MM.1S (cell line): Measurements from ENCODE around the gene ATXN1.

Source experiments
- DNase-seq: peaks from one replicate; pipeline ENCODE4 v3.0.0-alpha.2; 2015
- H2AFZ ChIP-seq: fragments of 300-600 bp; sonication (generic); 2 replicates; pipeline ENCODE4 v1.6.0; 2016; ENCODE audit warnings: antibody characterized with exemption, low read length
- H3F3A ChIP-seq: fragments of 300-600 bp; sonication (generic); 2 replicates; pipeline ENCODE4 v1.6.1; 2016; ENCODE audit warnings: mild to moderate bottlenecking, antibody characterized with exemption, low read length, moderate library complexity, mixed read lengths; ENCODE audit not compliant: insufficient read depth
- H3K27ac ChIP-seq: fragments of 300-600 bp; sonication (generic); 2 replicates; pipeline ENCODE4 v1.5.1; 2016; ENCODE audit warnings: mild to moderate bottlenecking, low read length
- H3K27me3 ChIP-seq: fragments of 300-600 bp; sonication (generic); replicated peaks from 2 replicates; pipeline ENCODE4 v1.6.0; 2016; ENCODE audit warnings: low read length; ENCODE audit not compliant: insufficient read depth
- H3K36me3 ChIP-seq: fragments of 300-600 bp; sonication (generic); replicated peaks from 2 replicates; pipeline ENCODE4 v1.6.1; 2016; ENCODE audit warnings: mild to moderate bottlenecking, low read length, mixed read lengths; ENCODE audit not compliant: insufficient read depth
- H3K4me1 ChIP-seq: fragments of 300-600 bp; sonication (generic); 2 replicates; pipeline ENCODE4 v1.6.1; 2016; ENCODE audit warnings: low read length, mixed read lengths
- H3K4me2 ChIP-seq: fragments of 300-600 bp; sonication (generic); 2 replicates; pipeline ENCODE4 v1.6.0; 2016; ENCODE audit warnings: low read depth, low read length
- H3K4me3 ChIP-seq: fragments of 300-600 bp; sonication (generic); 2 replicates; pipeline ENCODE4 v1.5.1; 2016; ENCODE audit warnings: low read length, mixed read lengths
- H3K79me2 ChIP-seq: fragments of 300-600 bp; sonication (generic); 2 replicates; pipeline ENCODE4 v1.6.1; 2016; ENCODE audit warnings: mixed run types, low read length, mixed read lengths
- H3K9ac ChIP-seq: fragments of 300-600 bp; sonication (generic); 2 replicates; pipeline ENCODE4 v1.6.1; 2016; ENCODE audit warnings: low read length, mixed read lengths
- H3K9me2 ChIP-seq: fragments of 300-600 bp; sonication (generic); replicated peaks from 2 replicates; pipeline ENCODE4 v1.6.1; 2016; ENCODE audit warnings: mild to moderate bottlenecking, low read length, mixed read lengths; ENCODE audit not compliant: insufficient read depth
- H3K9me3 ChIP-seq: fragments of 300-600 bp; sonication (generic); replicated peaks from 2 replicates; pipeline ENCODE4 v1.6.1; 2016; ENCODE audit warnings: mild to moderate bottlenecking, low read length, mixed read lengths; ENCODE audit not compliant: insufficient read depth
- H4K20me1 ChIP-seq: fragments of 300-600 bp; sonication (generic); 2 replicates; pipeline ENCODE4 v1.6.1; 2016; ENCODE audit warnings: mild to moderate bottlenecking, low read length, moderate library complexity, mixed read lengths; ENCODE audit not compliant: insufficient read depth
- EZH2 ChIP-seq: fragments of 300-600 bp; sonication (generic); optimal IDR thresholded peaks from 2 replicates; pipeline ENCODE3; 2017; ENCODE audit warnings: low read depth, mild to moderate bottlenecking, antibody characterized with exemption, low read length, mixed read lengths
- EZH2phosphoT487 ChIP-seq: fragments of 300-600 bp; sonication (generic); IDR thresholded peaks from 2 replicates; pipeline ENCODE4 v1.6.1; 2018; ENCODE audit warnings: antibody characterized with exemption, low read length
- TF ChIP-seq, protein P1 (sequence below): fragments of 300-600 bp; sonication (generic); IDR thresholded peaks from 2 replicates; pipeline ENCODE4 v1.5.1; 2016; ENCODE audit warnings: antibody characterized with exemption, low read length, mixed read lengths

ATXN1 gene

DNA sequence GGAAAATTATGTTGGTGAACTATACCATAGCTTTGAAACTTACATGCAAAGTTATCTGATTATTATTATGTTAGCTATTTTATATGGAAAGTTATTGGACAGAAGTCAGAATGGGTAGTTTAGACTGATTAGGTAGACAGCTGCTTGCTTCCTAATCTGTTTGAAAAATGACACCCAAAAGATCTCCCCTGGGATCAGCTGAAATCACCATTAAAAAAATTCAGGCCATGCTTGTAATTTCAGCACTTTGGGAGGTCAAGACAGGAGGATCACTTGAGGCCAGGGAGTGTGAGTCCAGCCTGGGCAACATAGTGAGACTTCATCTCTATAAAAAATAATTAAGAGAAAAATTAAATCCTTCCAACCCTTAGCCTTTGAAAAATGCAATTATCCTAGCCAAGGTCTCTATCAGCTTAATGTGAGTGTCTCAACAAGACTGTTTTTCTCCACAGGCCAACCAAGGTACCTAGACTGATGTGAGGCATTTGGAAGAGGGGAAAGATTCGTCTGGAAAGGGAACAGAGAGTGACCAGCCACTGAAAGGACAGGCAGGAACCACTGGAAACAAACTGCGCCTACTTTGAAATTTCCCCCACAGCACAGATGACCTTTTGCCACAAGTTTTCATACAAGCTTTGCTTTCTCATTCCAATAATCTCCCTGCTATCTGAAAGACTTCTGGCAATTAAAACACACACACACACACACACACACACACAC is 290.6 kb downstream of the ATXN1 start:
- H3K4me1 ChIP-seq = peaks cover 32% of the 10 kb centered on the region
- no peaks in the 10 kb centered on the region for H4K20me1 ChIP-seq
- TF ChIP-seq, protein P1, sequence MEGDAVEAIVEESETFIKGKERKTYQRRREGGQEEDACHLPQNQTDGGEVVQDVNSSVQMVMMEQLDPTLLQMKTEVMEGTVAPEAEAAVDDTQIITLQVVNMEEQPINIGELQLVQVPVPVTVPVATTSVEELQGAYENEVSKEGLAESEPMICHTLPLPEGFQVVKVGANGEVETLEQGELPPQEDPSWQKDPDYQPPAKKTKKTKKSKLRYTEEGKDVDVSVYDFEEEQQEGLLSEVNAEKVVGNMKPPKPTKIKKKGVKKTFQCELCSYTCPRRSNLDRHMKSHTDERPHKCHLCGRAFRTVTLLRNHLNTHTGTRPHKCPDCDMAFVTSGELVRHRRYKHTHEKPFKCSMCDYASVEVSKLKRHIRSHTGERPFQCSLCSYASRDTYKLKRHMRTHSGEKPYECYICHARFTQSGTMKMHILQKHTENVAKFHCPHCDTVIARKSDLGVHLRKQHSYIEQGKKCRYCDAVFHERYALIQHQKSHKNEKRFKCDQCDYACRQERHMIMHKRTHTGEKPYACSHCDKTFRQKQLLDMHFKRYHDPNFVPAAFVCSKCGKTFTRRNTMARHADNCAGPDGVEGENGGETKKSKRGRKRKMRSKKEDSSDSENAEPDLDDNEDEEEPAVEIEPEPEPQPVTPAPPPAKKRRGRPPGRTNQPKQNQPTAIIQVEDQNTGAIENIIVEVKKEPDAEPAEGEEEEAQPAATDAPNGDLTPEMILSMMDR = no peak
- TF ChIP-seq EZH2phosphoT487 = no peak
- no peak for TF ChIP-seq EZH2
- H3K4me3 ChIP-seq = no peak overlapping the region
- H3K9me3 ChIP-seq = no peaks in the 10 kb centered on the region
- H3K79me2 ChIP-seq = no peaks in the 10 kb centered on the region
- no peaks in the 10 kb centered on the region for H3K9me2 ChIP-seq
- no peak overlapping the region for H2AFZ ChIP-seq
- peaks cover 10% of the 10 kb centered on the region; the same call in 1 of the 2 replicates for H3F3A ChIP-seq
- no peak overlapping the region for H3K27ac ChIP-seq
- H3K27me3 ChIP-seq = no peaks in the 10 kb centered on the region
- no peak for DNase-seq
- no peak overlapping the region for H3K9ac ChIP-seq
- H3K4me2 ChIP-seq = no peak overlapping the region
- H3K36me3 ChIP-seq = no peaks in the 10 kb centered on the region

DNA sequence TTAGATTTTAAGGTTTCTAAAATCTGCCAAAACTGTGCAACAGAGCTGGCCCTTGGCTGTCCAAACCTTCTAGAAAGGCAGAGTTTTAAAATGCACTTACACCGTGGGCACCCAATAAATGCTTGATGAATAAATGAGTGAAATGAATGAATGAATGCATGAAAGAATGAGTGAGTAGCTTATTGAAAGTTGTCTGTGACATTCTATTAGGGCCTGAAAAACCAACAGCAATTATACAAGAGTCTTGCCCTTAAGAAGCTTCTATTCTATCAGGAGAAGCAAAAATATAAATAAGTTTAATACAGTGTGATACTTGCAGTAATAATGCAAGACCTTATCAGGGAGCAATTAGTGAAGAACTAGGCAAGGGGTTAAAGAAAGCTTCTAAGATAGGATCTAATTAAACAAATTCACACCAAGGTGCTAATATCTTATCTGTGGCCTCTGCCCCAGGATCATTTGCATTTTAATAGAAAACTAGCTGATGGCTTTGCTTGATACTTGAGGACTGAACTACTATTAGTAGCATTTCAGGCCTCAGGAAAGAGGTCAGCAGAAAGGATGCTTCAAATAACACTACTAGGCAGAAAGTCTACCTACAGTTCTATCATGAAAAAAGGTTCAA is 292.2 kb downstream of the ATXN1 start:
- Histone ChIP-seq H3F3A (peaks cover 8% of the 10 kb centered on the region; the same call in 1 of the 2 replicates), H3K9ac (no peak overlapping the region), H3K9me3 (no peaks in the 10 kb centered on the region), H3K27me3 (no peaks in the 10 kb centered on the region), H3K9me2 (no peaks in the 10 kb centered on the region), H3K4me2 (no peak overlapping the region), H3K27ac (no peak overlapping the region), H4K20me1 (no peaks in the 10 kb centered on the region), H3K4me1 (peaks cover 25% of the 10 kb centered on the region), H3K79me2 (no peaks in the 10 kb centered on the region), H3K4me3 (no peak overlapping the region), H3K36me3 (no peaks in the 10 kb centered on the region), H2AFZ (no peak overlapping the region)
- TF ChIP-seq, protein P1 = no peak
- TF ChIP-seq EZH2 (no peak), EZH2phosphoT487 (no peak)
- no peak for DNase-seq

DNA sequence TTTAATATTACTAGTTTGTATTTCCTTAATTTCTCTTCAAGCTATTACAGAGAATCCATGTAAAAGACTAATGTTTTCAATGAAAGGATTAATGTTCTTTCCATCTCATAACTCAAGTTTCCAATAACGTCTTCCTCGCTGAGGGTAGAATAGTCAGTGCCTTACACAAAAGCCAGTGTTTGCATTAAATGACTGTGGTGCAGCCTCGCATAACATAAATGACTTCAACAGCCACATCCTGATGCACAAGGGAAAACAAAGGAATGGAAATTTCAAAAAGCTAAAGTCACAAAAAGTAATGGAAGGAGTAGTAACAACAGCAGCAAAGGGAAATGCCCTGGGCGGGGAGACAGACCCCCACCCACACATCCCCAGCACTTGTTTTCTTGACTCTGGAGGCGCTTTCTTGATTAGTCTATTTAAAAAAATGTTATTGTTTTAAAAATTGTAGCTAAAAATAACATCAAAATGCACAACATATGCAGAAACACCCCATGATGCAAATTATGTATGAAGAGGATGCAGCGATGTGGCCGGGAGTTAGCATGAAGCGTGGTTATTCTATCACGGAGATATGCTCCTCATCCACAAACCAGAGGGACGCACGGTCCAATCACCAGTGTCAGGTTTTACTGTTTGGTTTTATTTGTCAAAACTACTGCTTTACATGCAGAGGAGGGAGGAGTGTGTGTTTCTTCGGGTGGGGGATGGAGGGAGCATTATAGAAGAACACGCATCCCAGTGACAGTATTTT is 294.3 kb downstream of the ATXN1 start:
- no peaks in the 10 kb centered on the region for H3K9me3 ChIP-seq
- no peaks in the 10 kb centered on the region for H3K79me2 ChIP-seq
- no peak overlapping the region for H3K27ac ChIP-seq
- DNase-seq = no peak
- peaks cover 6% of the 10 kb centered on the region for H3K4me1 ChIP-seq
- no peaks in the 10 kb centered on the region for H4K20me1 ChIP-seq
- H3K9me2 ChIP-seq = no peaks in the 10 kb centered on the region
- H2AFZ ChIP-seq = no peak overlapping the region
- H3K4me2 ChIP-seq = no peak overlapping the region
- TF ChIP-seq EZH2phosphoT487 = no peak
- TF ChIP-seq EZH2 = no peak
- TF ChIP-seq, protein P1 = no peak
- H3K4me3 ChIP-seq = no peak overlapping the region
- no peaks in the 10 kb centered on the region for H3F3A ChIP-seq
- H3K36me3 ChIP-seq = no peaks in the 10 kb centered on the region
- no peak overlapping the region for H3K9ac ChIP-seq
- H3K27me3 ChIP-seq = no peaks in the 10 kb centered on the region
